ENCODE measurements around the gene HOXA6. TPM values are rescaled to one million over a fixed set of nuclear protein-coding genes. Genes with fewer than 3 reads are reported as not detected.

HOXA6 gene
- total and polyA plus RNA-seq, 10 of the 15 experiments (the other 5 are each of a cell fraction or from before 2014, with no cell fraction given): 0.08 TPM; not detected in 9

DNA sequence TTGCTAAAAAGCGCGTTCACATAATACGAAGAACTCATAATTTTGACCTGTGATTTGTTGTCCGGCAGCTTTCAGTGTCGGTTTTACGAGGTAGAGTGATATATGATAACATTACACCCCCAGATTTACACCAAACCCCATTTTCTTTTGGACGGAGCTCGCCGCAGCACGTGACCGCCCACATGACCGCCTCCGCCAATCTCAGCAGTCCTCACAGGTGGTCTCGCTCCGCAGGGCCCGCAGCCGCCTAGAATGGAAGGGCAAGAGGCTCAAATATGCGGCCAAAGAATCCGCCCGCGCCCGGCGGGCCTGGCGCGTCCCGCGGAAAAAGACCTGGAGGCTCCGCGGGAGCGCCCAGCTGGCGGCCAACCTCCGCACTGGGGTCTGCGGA, 8.9 kb upstream of the HOXA6 start, which contains the start of gene HOXA7:
Gene HOXA7, minus strand, starts transcription at position 168 of the 391 bp plus-strand sequence. Its CDS starts 130 bp downstream, at position 38.
- H3K36me3 ChIP-seq (ENCODE audit: control insufficient read depth in 2 of 2, insufficient read depth in 2 of 2, low read length in 1 of 2): no peaks in the 10 kb centered on the region
- no peaks in the 10 kb centered on the region for H3K4me1 ChIP-seq (ENCODE audit: control insufficient read depth, insufficient read depth, low read length)
- 11% methylated on average over 30 of the region's 33 CpGs for whole genome bisulfite sequencing (ENCODE audit: insufficient coverage, insufficient replicate concordance, low lambda C conversion rate, missing lambda C conversion rate)
- H2AFZ ChIP-seq (ENCODE audit: control insufficient read depth, low read depth, low read length): no peak within 1 kb of the TSS
- TF ChIP-seq SUZ12 (IDR thresholded peaks at IDR 0.05; ENCODE audit: unreplicated experiment) (peak; percentile 27), CEBPZ (IDR thresholded peaks at IDR 0.05; ENCODE audit: low read depth, low read length) (no peak), E4F1 (IDR thresholded peaks at IDR 0.05; ENCODE audit: borderline replicate concordance, partially characterized antibody) (no peak), ATF2 (IDR thresholded peaks at IDR 0.05; ENCODE audit: low read length) (no peak), ZNF24 (IDR thresholded peaks at IDR 0.05) (no peak), ATF3 (IDR thresholded peaks at IDR 0.05; ENCODE audit: borderline replicate concordance, extremely low read depth, low read depth, low read length) (peak; percentile 52; the same call in 1 of the 2 replicates)
- TF ChIP-seq, protein P1, sequence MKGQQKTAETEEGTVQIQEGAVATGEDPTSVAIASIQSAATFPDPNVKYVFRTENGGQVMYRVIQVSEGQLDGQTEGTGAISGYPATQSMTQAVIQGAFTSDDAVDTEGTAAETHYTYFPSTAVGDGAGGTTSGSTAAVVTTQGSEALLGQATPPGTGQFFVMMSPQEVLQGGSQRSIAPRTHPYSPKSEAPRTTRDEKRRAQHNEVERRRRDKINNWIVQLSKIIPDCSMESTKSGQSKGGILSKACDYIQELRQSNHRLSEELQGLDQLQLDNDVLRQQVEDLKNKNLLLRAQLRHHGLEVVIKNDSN (IDR thresholded peaks at IDR 0.05; ENCODE audit: borderline replicate concordance, extremely low read length, insufficient read depth, low read depth, low read length): peak; percentile 63
- intact Hi-C loops (cut with micrococcal nuclease; ENCODE audit: unreplicated experiment): no loop called here
- DNase-seq (ENCODE audit: low read depth, low spot score) (no peak), ATAC-seq (no peak), FAIRE-seq (no peak)
- BruUV-seq (replicated peaks): no TSS peak
- no peak within 1 kb of the TSS; the same call in 1 of the 2 replicates for H3K4me2 ChIP-seq (ENCODE audit: control insufficient read depth, insufficient read depth)
- peaks cover 22 to 55% of the 10 kb centered on the region in 2 experiments for H3K27me3 ChIP-seq (replicated peaks in 1 of 2; ENCODE audit: control insufficient read depth in 2 of 2, insufficient read depth in 2 of 2, low read length in 1 of 2)
- in situ Hi-C loops (cut with MboI): loop anchor here (5.0 to 25.0 kb wide), 3 partner anchors 789 to 1294 kb away; no protein-coding TSS in a partner anchor
- ChIA-PET CTCF (interaction anchor here (1.0 kb wide), 1 partner anchor 301 kb away, joined by 3 read pairs; no protein-coding TSS in a partner anchor), RAD21 (ENCODE audit: unreplicated experiment) (no interaction called here), SMC1A (ENCODE audit: uncharacterized antibody, unreplicated experiment) (interaction anchor here (1.0 kb wide), 1 partner anchor 301 kb away, joined by 3 read pairs; no protein-coding TSS in a partner anchor), POLR2A (no interaction called here)
- H3K9ac ChIP-seq (ENCODE audit: control insufficient read depth, insufficient read depth, low read length): no peak within 1 kb of the TSS
- no peaks in the 10 kb centered on the region; the same call in 2 of the 3 replicates for H3K9me3 ChIP-seq (replicated peaks; ENCODE audit: control insufficient read depth, insufficient read depth, low read length)
- H3K27ac ChIP-seq (ENCODE audit: control insufficient read depth, insufficient read depth): no peak within 1 kb of the TSS
- no peaks in the 10 kb centered on the region for H3K79me2 ChIP-seq (ENCODE audit: control insufficient read depth, insufficient read depth, low read length)
- no peak within 1 kb of the TSS for H3K4me3 ChIP-seq
- H4K20me1 ChIP-seq (ENCODE audit: control insufficient read depth, insufficient read depth): no peaks in the 10 kb centered on the region

All from GM12878 (cell line).